GM12878 (cell line): ENCODE data around the gene COL4A2. TPM values are rescaled to one million over a fixed set of nuclear protein-coding genes. Genes with fewer than 3 reads are reported as not detected.

ENCODE experiments used
- ASH2L ChIP-seq: fragments of 300-600, 200-600 bp; sonication (generic); IDR thresholded peaks from 2 replicates; pipeline ENCODE4 v1.6.1; 2017; ENCODE audit warnings: low read depth, mild to moderate bottlenecking, borderline replicate concordance
- ATF2 ChIP-seq: IDR thresholded peaks from 2 replicates; pipeline ENCODE4 v1.6.1; 2012; ENCODE audit warnings: low read length, inconsistent platforms
- ATF3 ChIP-seq: IDR thresholded peaks from 2 replicates; pipeline ENCODE4 v1.6.1; 2011; ENCODE audit warnings: low read depth, mild to moderate bottlenecking, low read length, moderate library complexity, borderline replicate concordance; ENCODE audit errors: extremely low read depth
- ATF7 ChIP-seq: fragments of 450-650 bp; IDR thresholded peaks from 2 replicates; pipeline ENCODE4 v1.6.1; 2016; ENCODE audit warnings: low read depth, mild to moderate bottlenecking
- CREB1 ChIP-seq: IDR thresholded peaks from 2 replicates; pipeline ENCODE4 v1.6.1; 2012; ENCODE audit warnings: low read depth, mild to moderate bottlenecking, inconsistent platforms
- CUX1 ChIP-seq: IDR thresholded peaks from 2 replicates; pipeline ENCODE4 v1.6.1; 2012; ENCODE audit warnings: improper control_type of control experiment, low read depth, low read length; ENCODE audit not compliant: insufficient replicate concordance
- ELK1 ChIP-seq: IDR thresholded peaks from 2 replicates; pipeline ENCODE4 v1.6.1; 2012; ENCODE audit warnings: low read depth, low read length, improper control_type of control experiment
- HDAC2 ChIP-seq: fragments of 200-600 bp; sonication (generic); IDR thresholded peaks from 2 replicates; pipeline ENCODE4 v1.6.1; 2017
- JUNB ChIP-seq: IDR thresholded peaks from 2 replicates; pipeline ENCODE4 v1.6.1; 2016; ENCODE audit warnings: antibody characterized with exemption, mild to moderate bottlenecking
- JUND ChIP-seq: IDR thresholded peaks from 2 replicates; pipeline ENCODE4 v1.6.1; 2012; ENCODE audit warnings: low read depth, mild to moderate bottlenecking, low read length, improper control_type of control experiment, moderate library complexity
- KLF5 ChIP-seq: fragments of 450-650 bp; IDR thresholded peaks from 2 replicates; pipeline ENCODE4 v1.6.1; 2014; ENCODE audit warnings: mild to moderate bottlenecking; ENCODE audit not compliant: partially characterized antibody
- LARP7 ChIP-seq: fragments of 450-650 bp; IDR thresholded peaks from 2 replicates; pipeline ENCODE4 v1.6.1; 2017; ENCODE audit warnings: mild to moderate bottlenecking
- MTA2 ChIP-seq: fragments of 450-650 bp; IDR thresholded peaks from 2 replicates; pipeline ENCODE4 v1.6.1; 2016; ENCODE audit warnings: low read depth, mild to moderate bottlenecking, moderate library complexity
- MYC ChIP-seq: IDR thresholded peaks from 2 replicates; pipeline ENCODE4 v1.6.1; 2011; ENCODE audit warnings: mild to moderate bottlenecking, low read length, moderate library complexity, inconsistent platforms; ENCODE audit not compliant: insufficient read depth, insufficient replicate concordance, insufficient read length, severe bottlenecking
- PAX8 ChIP-seq: fragments of 450-650 bp; IDR thresholded peaks from 2 replicates; pipeline ENCODE4 v1.6.1; 2017; ENCODE audit warnings: mild to moderate bottlenecking, moderate library complexity
- RELA ChIP-seq: fragments of 450-650 bp; IDR thresholded peaks from 2 replicates; pipeline ENCODE4 v1.8.0; 2014; ENCODE audit warnings: borderline replicate concordance; ENCODE audit not compliant: partially characterized antibody
- SREBF1 ChIP-seq: IDR thresholded peaks from 2 replicates; pipeline ENCODE4 v1.6.1; 2012; ENCODE audit warnings: mild to moderate bottlenecking, low read length
- USF1 ChIP-seq: IDR thresholded peaks from 2 replicates; pipeline ENCODE4 v1.6.1; 2011; ENCODE audit warnings: borderline replicate concordance, low read depth, mild to moderate bottlenecking, moderate library complexity, mixed read lengths, low read length; ENCODE audit not compliant: insufficient read depth; ENCODE audit errors: extremely low read length
- YBX1 ChIP-seq: fragments of 450-650 bp; IDR thresholded peaks from 2 replicates; pipeline ENCODE4 v1.6.1; 2016; ENCODE audit warnings: antibody characterized with exemption
- ZNF274 ChIP-seq: IDR thresholded peaks from one replicate; pipeline ENCODE4 v1.8.0; 2011; ENCODE audit not compliant: insufficient read length, insufficient read depth
- polyA plus RNA-seq, 11 experiments: library from polyadenylated mRNA; depleted of rRNA in 4 of 11; unstranded in 6 of 11; stranded (reverse) in 5 of 11; fragments of >200 nt; fragmentation: Nextera tagmentation in 4 of 11; fragmentation: Illumina TruSeq in 1 of 11; extraction: Ambion mirVana in 4 of 11; extraction: Trizol in 1 of 11; gene quantifications; 1 replicate in 1 of 11; 2 replicates in 10 of 11; pipeline versions ENCODE4 v1.2.1 to v1.2.3, GENCODE V29; 2011 to 2016; ENCODE audit warnings: inconsistent platforms in 2 of 11, missing spikeins in 2 of 11, low read depth in 1 of 11
- total RNA-seq, 4 experiments: library from RNA; depleted of rRNA in 3 of 4; stranded (reverse); fragments of >200 nt in 3 of 4; fragmentation: Illumina TruSeq in 1 of 4; extraction: Trizol in 1 of 4; gene quantifications; 2 replicates each; pipeline versions ENCODE4 v1.2.1 to v1.2.3, GENCODE V29; 2013 to 2021

COL4A2 gene
- total and polyA plus RNA-seq, 10 of the 15 experiments (the other 5 are each of a cell fraction or from before 2014, with no cell fraction given) = 0.16 to 1.6 (median 0.62) TPM; not detected in 3

GRCh38 chr13:110412132-110412914 is 105.2 kb downstream of the COL4A2 start (continued):
- no peak for TF ChIP-seq ATF3
- no peak; the same call in 1 of the 2 replicates for TF ChIP-seq LARP7
- peak; percentile 52 for TF ChIP-seq MTA2
- TF ChIP-seq ATF2 = peak; percentile 64
- TF ChIP-seq YBX1 = no peak
- peak; percentile 29; the same call in 1 of the 2 replicates for TF ChIP-seq JUND
- TF ChIP-seq KLF5 = no peak
- no peak for TF ChIP-seq HDAC2
- no peak for TF ChIP-seq RELA
- TF ChIP-seq SREBF1 = no peak
- TF ChIP-seq CUX1 = no peak
- TF ChIP-seq JUNB = peak; percentile 49
- no peak for TF ChIP-seq PAX8
- no peak for TF ChIP-seq ELK1
- TF ChIP-seq MYC = no peak
- TF ChIP-seq USF1 = no peak
- TF ChIP-seq ZNF274 = no peak
- TF ChIP-seq ASH2L = no peak
- peak; percentile 79 for TF ChIP-seq CREB1
- peak; percentile 92 for TF ChIP-seq ATF7
